ENCODE measurements around the gene HAUS7. TPM values are rescaled to one million over a fixed set of nuclear protein-coding genes. Genes with fewer than 3 reads are reported as not detected.
"Not testable (repeated sequence)": the region's sequence is repeated elsewhere in the genome, so short reads cannot be mapped to it uniquely, and the experiment has no call there.

HAUS7 gene
- polyA plus RNA-seq, 10 donors = 18.7 to 27.6 (median 22.6) TPM

- no peak for DNase-seq
Observed at GRCh38 chrX:153410888-153411254, 59.5 kb downstream of the HAUS7 start.

GRCh38 chrX:153410373-153410772, 60.0 kb downstream of the HAUS7 start:
- no peak for DNase-seq

DNA sequence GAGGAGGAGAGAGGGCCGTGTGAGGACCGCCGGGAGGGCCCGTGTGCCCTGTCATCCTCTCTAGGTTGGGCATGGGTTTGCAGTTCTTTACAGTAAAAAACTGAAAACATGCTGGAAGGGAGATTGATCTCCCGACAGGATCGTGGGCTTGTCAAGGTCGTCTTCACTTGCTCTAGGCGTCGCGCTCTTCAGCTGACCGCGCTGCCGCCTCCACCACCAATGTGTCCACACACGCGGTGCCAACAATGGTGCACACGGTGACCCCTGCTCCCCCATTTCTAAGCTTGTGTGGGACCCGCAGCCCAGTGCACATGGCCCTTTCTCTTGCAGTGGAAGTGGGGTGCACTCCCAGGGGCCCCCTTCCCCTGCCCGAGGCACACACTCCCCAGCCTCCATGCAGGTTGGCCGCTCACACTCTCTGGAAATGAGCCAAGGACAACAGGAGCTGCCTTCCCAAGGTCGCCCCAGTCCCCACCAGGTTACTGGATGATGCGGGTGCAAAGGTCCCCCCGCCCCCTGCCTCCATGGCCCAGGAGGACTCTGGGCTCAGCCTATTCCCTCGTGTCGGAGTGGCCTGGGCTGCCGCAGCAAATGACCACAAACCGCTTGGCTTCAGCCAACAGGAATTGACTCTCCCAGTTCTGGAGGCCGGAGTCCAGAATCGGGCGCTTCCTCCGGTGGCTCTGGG, 60.8 kb downstream of the HAUS7 start:
- DNase-seq = no peak

DNA sequence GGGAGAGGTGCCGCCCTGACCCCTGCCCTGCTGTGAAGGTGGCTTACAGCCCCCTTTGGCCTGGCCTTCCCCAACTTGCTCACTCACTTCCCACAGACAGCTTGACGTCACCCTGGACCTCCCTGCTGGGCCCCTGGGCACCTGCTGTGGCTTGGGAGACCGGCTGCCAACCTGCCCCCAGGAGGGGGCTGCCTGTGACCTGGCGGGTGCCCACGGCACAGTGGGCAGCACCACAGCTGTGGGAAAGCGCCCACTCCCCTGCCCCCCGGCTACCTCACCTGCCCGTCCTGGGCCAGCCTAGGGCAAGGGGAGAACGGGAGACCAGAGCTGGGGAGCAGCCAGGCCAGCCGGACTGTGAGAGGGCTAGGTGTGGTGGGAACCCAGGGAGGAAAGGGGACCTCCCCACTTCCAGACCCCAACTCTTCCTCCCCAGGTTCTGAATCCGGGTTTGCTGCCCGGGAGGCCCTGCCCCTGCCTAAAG, 61.5 kb downstream of the HAUS7 start:
- no peak for DNase-seq

GRCh38 chrX:153408221-153408721, 62.1 kb downstream of the HAUS7 start:
- no peak for DNase-seq

DNA sequence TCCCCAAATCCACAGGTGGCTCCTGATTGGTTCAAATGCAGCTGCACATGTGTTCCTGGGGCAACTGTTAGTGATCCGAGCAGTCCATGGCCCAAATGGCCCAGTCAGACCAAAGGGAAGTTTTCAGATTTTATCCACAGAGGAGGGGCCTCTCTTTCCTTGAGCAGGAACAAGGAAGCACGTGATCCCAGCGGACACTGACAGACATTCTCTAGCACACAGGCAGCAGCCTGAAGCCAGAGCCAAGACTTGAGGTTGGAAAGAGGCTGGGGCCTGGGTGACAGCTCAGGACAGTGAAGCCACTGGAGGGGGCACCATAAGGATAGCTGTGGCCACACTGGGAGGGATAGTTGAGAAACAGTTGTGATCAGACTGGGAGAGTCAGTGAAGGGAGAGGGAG, 62.6 kb downstream of the HAUS7 start:
- no peak for DNase-seq

DNA sequence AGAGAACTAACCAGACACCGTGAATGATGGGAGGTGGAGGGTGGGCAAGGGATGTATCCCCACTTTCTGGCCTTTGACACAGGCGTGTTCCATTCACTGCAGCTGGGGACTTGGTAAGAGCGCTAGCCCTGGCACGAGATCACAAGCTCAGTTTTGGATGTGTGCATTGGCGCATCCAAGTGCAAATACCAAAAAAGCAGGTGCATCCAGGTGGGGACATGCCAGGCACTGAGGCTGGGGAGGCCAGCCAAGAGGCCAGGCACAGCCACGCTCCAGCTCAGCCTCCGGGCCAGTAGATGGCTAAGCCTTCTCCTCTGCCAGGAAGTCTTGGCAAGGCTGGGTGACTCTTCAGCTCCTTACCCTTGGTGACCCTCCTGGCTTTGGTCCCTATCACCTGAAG, 63.5 kb downstream of the HAUS7 start:
- no peak for DNase-seq

DNA sequence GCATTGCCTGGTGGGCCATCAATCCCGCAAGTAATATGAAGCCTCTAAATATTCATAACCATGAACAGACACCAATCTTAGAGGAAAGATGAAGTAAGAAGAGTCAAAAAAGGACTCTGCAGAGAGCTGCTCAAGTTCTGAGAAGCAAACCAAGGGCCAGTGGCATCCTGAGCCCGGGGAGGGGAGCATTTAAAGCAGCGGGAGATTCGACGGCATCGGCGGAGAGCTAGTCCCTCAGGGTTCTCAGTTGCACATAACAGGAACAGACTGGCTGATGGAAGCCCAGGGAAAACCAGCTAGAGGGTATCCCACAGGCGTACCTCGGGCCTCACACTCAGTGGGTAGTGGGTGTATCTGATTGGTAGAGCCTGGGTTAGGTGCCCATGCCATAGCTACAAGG, 64.4 kb downstream of the HAUS7 start:
- DNase-seq = no peak

DNA sequence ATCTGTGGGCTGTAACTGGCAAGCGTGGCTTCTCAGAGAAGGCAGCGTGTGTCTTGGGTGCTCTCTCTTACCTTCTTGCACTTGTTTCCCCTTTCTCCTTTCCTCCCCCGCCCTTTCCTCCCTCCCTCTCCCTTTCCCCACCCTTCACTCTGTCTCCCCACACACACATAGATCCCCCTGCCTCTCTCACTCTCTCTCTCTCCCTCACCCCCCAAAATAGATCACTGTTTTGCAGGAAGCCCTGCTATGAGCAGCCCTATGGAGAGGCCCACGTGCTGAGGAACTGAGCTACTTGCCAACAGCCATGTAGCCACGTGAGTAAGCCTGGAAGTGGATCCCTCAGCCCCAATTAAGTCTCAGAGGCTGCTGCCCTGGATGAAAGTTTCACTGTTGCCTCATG, 65.0 kb downstream of the HAUS7 start:
- DNase-seq = no peak

DNA sequence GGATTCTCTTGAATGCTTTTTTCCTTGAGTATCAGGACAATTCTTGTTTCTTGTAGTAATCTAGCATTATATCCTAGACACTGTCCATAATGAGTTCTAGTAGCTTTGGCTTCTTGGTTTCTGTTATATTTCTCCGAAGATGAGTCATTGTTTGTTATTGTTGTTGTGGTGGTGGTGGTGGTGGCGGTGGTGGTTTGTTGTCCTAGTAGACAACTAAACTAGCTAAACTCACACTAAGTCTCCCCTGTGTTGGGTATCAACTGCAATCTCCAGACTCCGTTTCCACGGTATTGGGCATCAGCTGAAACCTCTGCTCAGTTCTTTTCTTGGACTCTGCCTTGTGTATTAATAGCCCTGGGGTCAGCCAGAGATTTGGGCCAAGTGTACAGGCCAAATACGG, 66.0 kb downstream of the HAUS7 start:
- not testable (repeated sequence) for DNase-seq

GRCh38 chrX:153401133-153401764, 69.1 kb downstream of the HAUS7 start, which contains the start of gene PNMA6E:
Gene PNMA6E, minus strand, starts transcription at chrX:153401350. Its CDS starts 2,501 bp downstream, at chrX:153398849.
- no peak for DNase-seq

DNA sequence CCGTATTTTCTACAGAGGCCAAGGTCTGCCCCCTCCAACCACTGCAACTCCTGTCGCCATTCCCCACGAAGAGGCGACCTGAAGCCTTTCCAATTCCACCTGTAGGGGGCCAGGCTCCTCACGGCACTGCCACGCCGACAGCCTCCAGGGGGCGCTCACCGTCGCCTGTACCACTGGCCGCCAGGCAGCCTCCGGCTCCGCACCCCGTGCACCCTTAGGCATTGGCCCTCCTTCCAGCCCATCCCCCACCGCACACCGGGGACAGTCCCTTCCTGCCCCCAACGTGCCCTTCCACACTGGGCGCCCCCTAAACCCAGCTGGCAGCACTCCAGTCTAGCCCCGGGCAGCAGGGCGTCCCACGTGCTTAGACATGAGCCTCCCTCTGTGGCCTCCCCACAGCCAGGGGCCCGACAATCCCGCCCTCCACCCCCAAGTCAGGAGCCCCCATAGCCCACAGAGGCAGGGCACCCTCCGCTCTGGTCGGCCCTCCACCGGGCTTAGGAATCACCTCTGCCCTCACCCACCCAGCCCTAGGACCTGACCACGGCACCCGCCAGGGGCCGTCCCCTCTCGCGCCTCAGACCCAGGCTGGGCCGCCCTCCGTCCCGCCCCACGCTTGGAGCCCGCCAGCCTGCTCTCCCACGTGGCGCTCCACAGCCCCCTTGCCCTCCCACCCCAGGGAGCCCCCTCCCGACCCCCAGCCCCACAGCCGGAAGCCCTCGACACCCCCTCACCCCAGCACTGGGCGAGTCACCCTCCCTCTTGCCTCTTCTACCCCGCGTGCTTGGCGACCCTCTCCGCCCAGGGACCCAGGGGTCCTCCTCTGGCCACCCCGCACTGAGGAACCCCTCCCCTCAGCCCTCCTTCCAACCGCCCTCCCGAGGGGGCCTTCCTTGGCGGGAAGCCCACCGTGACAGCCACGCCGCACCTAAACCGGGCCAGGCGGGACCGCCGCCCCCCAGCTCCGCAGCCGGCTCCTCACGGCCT, 69.9 kb downstream of the HAUS7 start:
- DNase-seq = no peak

- no peak for DNase-seq
Observed at GRCh38 chrX:153398275-153398960, 72.0 kb downstream of the HAUS7 start.

Other genes starting within 250 kb of the HAUS7 start
- gene PNMA6F, start 148.8 kb downstream of the HAUS7 start, polyA plus RNA-seq (ENCODE audit: insufficient read length in 10 of 10) = not detected
- gene ZNF275, start 136.4 kb downstream of the HAUS7 start, polyA plus RNA-seq (ENCODE audit: insufficient read length in 10 of 10) = 10 to 100 TPM in 1 of 10 donors, 1 to 10 TPM in 9; 7.4 to 10.0 (median 8.8) TPM
- not detected for gene PNMA6E, start 69.2 kb downstream of the HAUS7 start, polyA plus RNA-seq (ENCODE audit: insufficient read length in 10 of 10)
- gene ZFP92, start 59.1 kb downstream of the HAUS7 start, polyA plus RNA-seq (ENCODE audit: insufficient read length in 10 of 10) = under 1 TPM; 0.54 to 0.88 (median 0.76) TPM
- gene TREX2, start 24.5 kb downstream of the HAUS7 start, polyA plus RNA-seq (ENCODE audit: insufficient read length in 10 of 10) = under 1 TPM in 9 of 10 donors, not detected in 1; 0.23 to 0.49 (median 0.38) TPM
- 100 to 1,000 TPM in 8 of 10 donors, 10 to 100 TPM in 2; 87.6 to 224 (median 136) TPM for gene BGN, start 24.4 kb upstream of the HAUS7 start, polyA plus RNA-seq (ENCODE audit: insufficient read length in 10 of 10)
- gene ATP2B3, start 47.1 kb upstream of the HAUS7 start, polyA plus RNA-seq (ENCODE audit: insufficient read length in 10 of 10) = under 1 TPM; 0.15 to 0.76 (median 0.59) TPM
- 10 to 100 TPM; 10.5 to 14.4 (median 11.9) TPM for gene CCNQ, start 128.6 kb upstream of the HAUS7 start, polyA plus RNA-seq (ENCODE audit: insufficient read length in 10 of 10)
- gene DUSP9, start 176.6 kb upstream of the HAUS7 start, polyA plus RNA-seq (ENCODE audit: insufficient read length in 10 of 10) = under 1 TPM in 9 of 10 donors, not detected in 1; 0.07 to 0.34 (median 0.19) TPM
- gene PNCK, start 203.2 kb upstream of the HAUS7 start, polyA plus RNA-seq (ENCODE audit: insufficient read length in 10 of 10) = 1 to 10 TPM; 2.9 to 7.8 (median 5.1) TPM
- gene SLC6A8, start 217.3 kb upstream of the HAUS7 start, polyA plus RNA-seq (ENCODE audit: insufficient read length in 10 of 10) = 10 to 100 TPM; 22.4 to 41.9 (median 35.3) TPM

Measured in muscle of back (tissue), 11 donors.